GM21423 (cell line): ENCODE data around the gene SLC45A3.
"Not testable (repeated sequence)": the region's sequence is repeated elsewhere in the genome, so short reads cannot be mapped to it uniquely, and the experiment has no call there.

Experiments
- ATAC-seq: cut with Tn5 transposase; IDR thresholded peaks from one replicate; pipeline ENCODE4 v1.9.1; 2021; ENCODE audit warnings: mild to moderate bottlenecking, moderate library complexity; ENCODE audit not compliant: unreplicated experiment

SLC45A3 gene

GRCh38 chr1:205637854-205638468 lies 42.3 kb downstream of the SLC45A3 start:
- no peak for ATAC-seq

GRCh38 chr1:205636732-205637131 lies 43.6 kb downstream of the SLC45A3 start:
- no peak for ATAC-seq

GRCh38 chr1:205636138-205636530 lies 44.2 kb downstream of the SLC45A3 start:
- not testable (repeated sequence) for ATAC-seq

- no peak for ATAC-seq
Observed at GRCh38 chr1:205633421-205633976, 46.8 kb downstream of the SLC45A3 start.

GRCh38 chr1:205632669-205633169 lies 47.6 kb downstream of the SLC45A3 start:
- no peak for ATAC-seq

GRCh38 chr1:205631768-205632668 lies 48.3 kb downstream of the SLC45A3 start, which contains the start of gene ELK4:
TSS of gene ELK4 (minus strand) at chr1:205632011. CDS start at chr1:205623882, 8,129 bp downstream.
- ATAC-seq: peak; percentile 83

GRCh38 chr1:205631010-205631767 lies 49.1 kb downstream of the SLC45A3 start:
- peak; percentile 61 for ATAC-seq

GRCh38 chr1:205630651-205631009 lies 49.7 kb downstream of the SLC45A3 start:
- ATAC-seq: no peak

- no peak for ATAC-seq
Observed at GRCh38 chr1:205630241-205630640, 50.1 kb downstream of the SLC45A3 start.

- ATAC-seq: no peak
Observed at GRCh38 chr1:205629751-205630150, 50.6 kb downstream of the SLC45A3 start.

- ATAC-seq: no peak
Observed at GRCh38 chr1:205627956-205628355, 52.4 kb downstream of the SLC45A3 start.

- no peak for ATAC-seq
Observed at GRCh38 chr1:205626216-205626615, 54.1 kb downstream of the SLC45A3 start.

GRCh38 chr1:205623646-205624045 lies 56.7 kb downstream of the SLC45A3 start:
- no peak for ATAC-seq

- ATAC-seq: no peak
Observed at GRCh38 chr1:205620269-205620668, 60.0 kb downstream of the SLC45A3 start.

- ATAC-seq: no peak
Observed at GRCh38 chr1:205619376-205619775, 60.9 kb downstream of the SLC45A3 start.

GRCh38 chr1:205616563-205617293 lies 63.6 kb downstream of the SLC45A3 start:
- ATAC-seq: peak; percentile 71

GRCh38 chr1:205615789-205616188 lies 64.5 kb downstream of the SLC45A3 start:
- ATAC-seq: no peak

- no peak for ATAC-seq
Observed at GRCh38 chr1:205613854-205614412, 66.4 kb downstream of the SLC45A3 start.

GRCh38 chr1:205612556-205612955 lies 67.8 kb downstream of the SLC45A3 start:
- ATAC-seq: no peak

GRCh38 chr1:205612104-205612503 lies 68.2 kb downstream of the SLC45A3 start:
- ATAC-seq: no peak
